ENCODE measurements around the gene MX1. TPM values are rescaled to one million over a fixed set of nuclear protein-coding genes. Genes with fewer than 3 reads are reported as not detected.
"Not testable (repeated sequence)": the region's sequence is repeated elsewhere in the genome, so short reads cannot be mapped to it uniquely, and the experiment has no call there.

The MX1 gene
- polyA plus RNA-seq, 2 of the 4 experiments (the other 2 are of a cell fraction), result 0.58 to 0.96 TPM

DNA sequence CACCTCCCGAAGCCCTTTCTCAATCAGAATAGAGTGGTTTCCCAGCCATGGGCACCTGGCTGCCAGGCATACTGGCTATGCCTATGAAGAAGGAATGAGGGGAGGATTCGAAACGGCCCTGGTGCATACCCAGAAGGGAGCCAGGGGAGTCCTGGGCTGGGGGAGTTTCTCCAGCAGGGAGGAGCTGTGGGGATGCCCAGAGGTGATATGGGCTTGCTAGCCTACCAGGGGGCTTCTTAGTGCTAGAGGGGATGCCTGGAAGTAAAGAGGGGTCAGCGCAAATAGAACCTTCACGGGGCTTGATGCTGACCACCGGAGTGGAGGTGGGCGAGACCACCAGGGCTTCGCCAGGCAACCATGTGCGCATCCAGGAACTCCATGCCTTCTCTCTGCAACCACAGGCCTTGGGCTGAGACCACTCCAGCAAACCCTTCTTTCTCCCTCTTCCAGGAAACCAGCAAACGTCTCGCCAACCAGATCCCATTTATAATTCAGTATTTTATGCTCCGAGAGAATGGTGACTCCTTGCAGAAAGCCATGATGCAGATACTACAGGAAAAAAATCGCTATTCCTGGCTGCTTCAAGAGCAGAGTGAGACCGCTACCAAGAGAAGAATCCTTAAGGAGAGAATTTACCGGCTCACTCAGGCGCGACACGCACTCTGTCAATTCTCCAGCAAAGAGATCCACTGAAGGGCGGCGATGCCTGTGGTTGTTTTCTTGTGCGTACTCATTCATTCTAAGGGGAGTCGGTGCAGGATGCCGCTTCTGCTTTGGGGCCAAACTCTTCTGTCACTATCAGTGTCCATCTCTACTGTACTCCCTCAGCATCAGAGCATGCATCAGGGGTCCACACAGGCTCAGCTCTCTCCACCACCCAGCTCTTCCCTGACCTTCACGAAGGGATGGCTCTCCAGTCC lies 18.2 kb upstream of the MX1 start:
- no peak for TF ChIP-seq MYC (IDR thresholded peaks at IDR 0.05; ENCODE audit: borderline replicate concordance, low read length)
- no peak for TF ChIP-seq RAD21 (conservative IDR thresholded peaks at IDR 0.05 in 1 of 2, IDR thresholded peaks at IDR 0.05 in 1 of 2)
- TF ChIP-seq CHD4 (IDR thresholded peaks at IDR 0.05; ENCODE audit: borderline replicate concordance), result no peak
- TF ChIP-seq POLR2A (IDR thresholded peaks at IDR 0.05; ENCODE audit: low read length), result no peak
- no peak for TF ChIP-seq CBX2 (IDR thresholded peaks at IDR 0.05; ENCODE audit: borderline replicate concordance, low read depth)
- ATAC-seq, result no peak
- 57% methylated on average over 18 of the region's 24 CpGs for WGBS (ENCODE audit: missing lambda C conversion rate)
- H3K4me3 ChIP-seq, result no peak overlapping the region
- no peak for FAIRE-seq
- DNase-seq (ENCODE audit: low read depth in 1 of 2, low spot score in 1 of 2), result no peak
- 0 out of 3 replicates have a peak, but pooled peaks cover 2% of the 10 kb centered on the region for H3K9me3 ChIP-seq
- ChIA-PET CTCF (interaction anchor here (1.0 kb wide), 2 partner anchors 10 to 125 kb away, joined by 3 read pairs; no protein-coding TSS in a partner anchor), POLR2A (no interaction called here)
- no peaks in the 10 kb centered on the region for H3K4me1 ChIP-seq
- H3K27ac ChIP-seq, result no peak overlapping the region
- no peak overlapping the region for H3K4me2 ChIP-seq

DNA sequence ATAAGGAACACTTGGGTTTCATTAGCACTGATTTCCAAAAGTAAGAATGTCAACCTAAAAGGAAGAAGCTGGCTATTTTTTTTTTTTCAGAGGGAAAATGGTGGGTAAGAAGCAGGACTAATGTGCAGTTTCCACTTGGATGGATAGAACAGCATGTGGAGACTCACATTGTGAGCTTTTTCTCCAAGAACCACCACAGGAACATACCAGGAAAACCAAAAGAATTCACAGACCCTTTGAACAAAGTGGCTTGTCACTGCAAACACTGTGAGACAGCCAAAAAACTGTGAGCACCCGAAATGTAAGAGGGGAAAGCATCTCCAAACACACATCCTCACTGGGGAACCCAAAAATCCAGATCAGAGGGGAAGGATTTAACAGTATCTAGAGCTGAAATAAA lies 15.7 kb upstream of the MX1 start:
- no peak for ATAC-seq
- TF ChIP-seq NR3C1 (IDR thresholded peaks at IDR 0.05) (no peak), JUNB (IDR thresholded peaks at IDR 0.05) (no peak), EHMT2 (IDR thresholded peaks at IDR 0.05; ENCODE audit: low read depth) (no peak)
- DNase-seq (ENCODE audit: low read depth in 1 of 2, low spot score in 1 of 2), result no peak
- 0 out of 3 replicates have a peak, but pooled peaks cover 3% of the 10 kb centered on the region for H3K9me3 ChIP-seq
- CTCF ChIA-PET, result no interaction called here
- POLR2A ChIA-PET, result no interaction called here
- no peak overlapping the region for H3K27ac ChIP-seq
- 7% methylated on average over 1 of the region's 1 CpG for WGBS (ENCODE audit: missing lambda C conversion rate)
- no peak overlapping the region for H3K4me2 ChIP-seq
- FAIRE-seq, result no peak
- no peak overlapping the region for H3K4me3 ChIP-seq
- H3K4me1 ChIP-seq, result no peaks in the 10 kb centered on the region

DNA sequence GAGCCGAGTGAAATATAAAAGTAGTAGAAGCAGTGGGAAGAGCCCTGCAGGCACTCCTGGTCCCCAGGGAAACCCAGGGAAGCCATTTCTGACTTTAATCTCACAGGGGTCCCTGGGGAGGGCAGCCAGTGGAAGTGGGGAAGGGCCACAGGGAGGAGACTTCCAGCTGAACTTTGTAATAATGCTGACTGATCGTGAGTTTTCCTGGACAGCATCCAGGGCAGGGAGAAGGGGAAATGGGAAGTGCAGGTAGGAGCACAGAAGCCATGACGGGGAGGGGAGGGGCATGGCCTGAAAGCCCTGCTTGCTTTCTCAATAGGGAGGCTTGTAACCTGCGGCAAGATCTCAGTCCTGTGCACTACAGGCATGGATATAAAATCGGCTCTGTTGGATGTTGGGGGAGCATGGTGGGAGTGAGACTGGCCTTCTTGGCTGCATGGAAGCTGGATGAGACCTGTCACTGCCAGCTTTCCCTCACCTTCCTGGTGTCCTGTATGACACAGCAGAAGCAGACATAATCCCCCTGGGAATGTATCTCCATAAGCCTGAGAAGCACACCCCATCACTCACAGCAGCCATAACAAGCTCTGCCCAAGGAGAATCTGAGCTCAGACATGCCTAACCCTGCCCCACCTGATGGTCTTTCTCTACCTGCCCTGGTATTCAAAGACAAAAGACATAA lies 15.1 kb upstream of the MX1 start:
- TF ChIP-seq CBX2 (IDR thresholded peaks at IDR 0.05; ENCODE audit: borderline replicate concordance, low read depth) (no peak), ZC3H11A (IDR thresholded peaks at IDR 0.05) (no peak), MYC (IDR thresholded peaks at IDR 0.05; ENCODE audit: borderline replicate concordance, low read length) (no peak), CHD2 (IDR thresholded peaks at IDR 0.05; ENCODE audit: low read length, partially characterized antibody) (no peak)
- Histone ChIP-seq H3K4me1 (no peaks in the 10 kb centered on the region), H3K9me3 (0 out of 3 replicates have a peak, but pooled peaks cover 3% of the 10 kb centered on the region), H3K4me2 (no peak overlapping the region), H3K27ac (no peak overlapping the region), H3K4me3 (no peak overlapping the region)
- FAIRE-seq, result no peak
- ATAC-seq, result no peak
- WGBS (ENCODE audit: missing lambda C conversion rate), result 40% methylated on average over 5 of the region's 5 CpGs
- ChIA-PET CTCF (interaction anchor here (0.6 to 0.9 kb wide), 3 partner anchors 34 to 621 kb away, joined by 3 to 5 read pairs (median 3); no protein-coding TSS in a partner anchor), POLR2A (no interaction called here)
- no peak for DNase-seq (ENCODE audit: low read depth in 1 of 2, low spot score in 1 of 2)

DNA sequence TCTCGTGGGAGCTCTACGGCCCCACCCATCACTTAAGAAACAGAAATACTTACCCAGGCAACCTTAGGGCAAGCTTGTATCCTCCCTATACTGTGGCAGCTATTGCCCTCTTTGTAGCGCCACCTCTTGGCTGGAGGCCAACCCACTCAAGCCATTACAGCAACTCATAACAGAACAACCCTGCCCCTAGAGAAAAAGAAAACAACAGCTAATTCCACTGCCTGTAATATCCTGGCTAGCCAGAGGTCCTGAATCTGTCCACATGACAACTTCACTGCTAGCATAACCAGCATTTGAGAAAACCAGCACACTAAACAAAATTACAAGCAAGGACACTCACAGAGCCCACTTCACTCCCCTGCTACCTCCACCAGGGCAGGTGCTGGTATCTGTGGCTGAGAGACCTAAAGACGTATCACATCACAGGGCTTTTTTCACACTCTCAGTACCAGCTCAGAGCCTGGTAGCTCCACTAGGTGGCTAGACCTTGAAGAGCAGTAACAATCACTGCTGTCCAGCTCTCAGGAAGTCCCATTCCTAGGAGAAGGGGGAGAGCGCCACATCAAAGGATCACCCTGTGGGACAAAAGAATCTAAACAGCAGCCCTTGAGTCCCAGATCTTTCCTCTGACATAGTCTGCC lies 14.5 kb upstream of the MX1 start:
- H3K4me3 ChIP-seq, result no peak overlapping the region
- H3K4me2 ChIP-seq, result no peak overlapping the region
- no peak for FAIRE-seq
- ChIA-PET POLR2A (no interaction called here), CTCF (interaction anchor here (0.6 to 0.9 kb wide), 3 partner anchors 34 to 621 kb away, joined by 3 to 5 read pairs (median 3); no protein-coding TSS in a partner anchor)
- peak in 1 of 2 experiments; percentile 15 for DNase-seq (ENCODE audit: low read depth in 1 of 2, low spot score in 1 of 2)
- TF ChIP-seq MAZ (IDR thresholded peaks at IDR 0.05; ENCODE audit: borderline replicate concordance, low read depth, low read length) (no peak), CBX8 (IDR thresholded peaks at IDR 0.05) (no peak), SREBF2 (IDR thresholded peaks at IDR 0.05) (no peak), POLR2A (IDR thresholded peaks at IDR 0.05; ENCODE audit: low read length) (no peak), NR3C1 (IDR thresholded peaks at IDR 0.05) (no peak), TFCP2L1 (CRISPR knock-in tag; IDR thresholded peaks at IDR 0.05) (no peak), RAD21 (conservative IDR thresholded peaks at IDR 0.05 in 1 of 2, IDR thresholded peaks at IDR 0.05 in 1 of 2) (no peak), TP53 (CRISPR knock-in tag; IDR thresholded peaks at IDR 0.05) (no peak), RFX5 (IDR thresholded peaks at IDR 0.05) (no peak), CBX2 (IDR thresholded peaks at IDR 0.05; ENCODE audit: borderline replicate concordance, low read depth) (no peak), HEYL (CRISPR knock-in tag; IDR thresholded peaks at IDR 0.05) (no peak)
- TF ChIP-seq, protein P1, sequence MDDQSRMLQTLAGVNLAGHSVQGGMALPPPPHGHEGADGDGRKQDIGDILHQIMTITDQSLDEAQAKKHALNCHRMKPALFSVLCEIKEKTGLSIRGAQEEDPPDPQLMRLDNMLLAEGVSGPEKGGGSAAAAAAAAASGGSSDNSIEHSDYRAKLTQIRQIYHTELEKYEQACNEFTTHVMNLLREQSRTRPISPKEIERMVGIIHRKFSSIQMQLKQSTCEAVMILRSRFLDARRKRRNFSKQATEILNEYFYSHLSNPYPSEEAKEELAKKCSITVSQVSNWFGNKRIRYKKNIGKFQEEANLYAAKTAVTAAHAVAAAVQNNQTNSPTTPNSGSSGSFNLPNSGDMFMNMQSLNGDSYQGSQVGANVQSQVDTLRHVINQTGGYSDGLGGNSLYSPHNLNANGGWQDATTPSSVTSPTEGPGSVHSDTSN (IDR thresholded peaks at IDR 0.05), result no peak
- H3K4me1 ChIP-seq, result no peaks in the 10 kb centered on the region
- WGBS (ENCODE audit: missing lambda C conversion rate), result 27% methylated on average over 4 of the region's 5 CpGs
- 0 out of 3 replicates have a peak, but pooled peaks cover 3% of the 10 kb centered on the region for H3K9me3 ChIP-seq
- ATAC-seq, result no peak; a peak in 1 of 6 replicates
- no peak overlapping the region for H3K27ac ChIP-seq

DNA sequence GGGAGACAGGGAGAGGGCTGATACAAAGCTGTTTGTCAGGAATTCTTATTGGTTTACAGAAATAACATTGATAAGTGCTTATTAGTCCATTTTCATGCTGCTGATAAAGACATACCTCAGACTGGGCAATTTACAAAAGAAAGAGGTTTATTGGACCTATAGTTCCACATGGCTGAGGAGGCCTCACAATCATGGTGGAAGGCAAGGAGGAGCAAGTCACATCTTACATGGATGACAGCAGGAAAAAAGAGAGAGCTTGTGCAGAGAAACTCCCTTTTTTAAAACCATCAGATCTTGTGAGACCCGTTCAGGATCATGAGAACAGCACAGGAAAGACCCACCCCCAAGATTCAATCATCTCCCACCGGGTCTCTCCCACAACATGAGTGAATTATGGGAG lies 8.5 kb upstream of the MX1 start:
- FAIRE-seq; H3K9me3 ChIP-seq; H3K27ac ChIP-seq; H3K4me2 ChIP-seq; DNase-seq (ENCODE audit: low read depth in 1 of 2, low spot score in 1 of 2); H3K4me1 ChIP-seq; POLR2A ChIA-PET; H3K4me3 ChIP-seq; ATAC-seq: not testable (repeated sequence)
- CTCF ChIA-PET, result interaction anchor here (1.8 kb wide), 1 partner anchor 10 kb away, joined by 3 read pairs; no protein-coding TSS in a partner anchor
- WGBS (ENCODE audit: missing lambda C conversion rate), result 25% methylated on average over 1 of the region's 2 CpGs
